Measurements from ENCODE around the gene GPR85. TPM values are rescaled to one million over a fixed set of nuclear protein-coding genes. Genes with fewer than 3 reads are reported as not detected.

Gene GPR85
- total RNA-seq, 1 donor from 2014 or later, result 0.73 TPM

DNA sequence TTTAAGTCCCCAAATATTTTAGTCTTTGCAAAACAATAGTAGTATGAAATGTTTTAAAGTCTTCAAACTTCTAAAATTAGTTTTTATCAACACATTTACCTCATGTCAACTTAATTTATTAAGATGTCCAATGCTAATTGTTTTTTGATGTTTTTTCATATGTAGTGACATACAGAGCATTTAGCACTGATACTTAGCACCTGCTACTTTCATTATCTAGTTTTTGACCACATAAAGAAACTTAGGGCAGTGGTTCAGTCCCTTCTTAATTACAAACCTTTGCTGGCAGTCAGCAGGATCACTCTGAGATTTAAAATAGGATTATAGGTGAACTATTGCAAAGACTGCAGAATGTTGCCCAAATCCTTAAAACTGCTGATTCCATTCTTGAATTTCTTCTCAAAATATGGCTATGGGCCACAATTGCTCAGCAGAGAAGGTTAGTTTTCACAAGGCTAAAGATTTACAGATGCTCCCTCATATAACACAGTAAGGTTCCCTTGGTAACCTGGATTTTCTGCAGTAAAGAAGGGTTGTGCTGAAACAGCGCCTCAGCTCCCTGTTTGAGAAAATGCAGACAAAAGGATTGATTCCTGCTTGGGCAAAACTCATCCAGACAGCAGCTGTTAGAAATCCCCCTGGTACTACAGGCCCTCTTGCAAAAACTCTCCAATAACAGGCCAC is 3.4 kb downstream of the GPR85 start:
- Mint-ChIP-seq H3K4me3 (ENCODE audit: unreplicated experiment) (no peak overlapping the region), H3K9me3 (ENCODE audit: unreplicated experiment) (no peaks in the 10 kb centered on the region), H3K4me1 (ENCODE audit: low read depth, unreplicated experiment) (peaks cover 1% of the 10 kb centered on the region), H3K27ac (ENCODE audit: unreplicated experiment) (no peak overlapping the region), H3K36me3 (ENCODE audit: low read depth, unreplicated experiment) (no peaks in the 10 kb centered on the region), H3K27me3 (ENCODE audit: low read depth, unreplicated experiment) (peaks cover 7% of the 10 kb centered on the region)
- Histone ChIP-seq H3K9ac (ENCODE audit: low read length) (no peak overlapping the region), H3K27me3 (ENCODE audit: insufficient read depth, low read length) (no peaks in the 10 kb centered on the region), H3K4me2 (ENCODE audit: low read length) (no peak overlapping the region), H3K36me3 (ENCODE audit: insufficient read depth, low read length) (no peaks in the 10 kb centered on the region), H3K27ac (ENCODE audit: low read depth, low read length) (no peak overlapping the region), H3K4me3 (ENCODE audit: insufficient read depth, low read depth, low read length) (no peak overlapping the region), H4K20me1 (ENCODE audit: insufficient read depth, low read length) (no peaks in the 10 kb centered on the region), H3K79me2 (ENCODE audit: insufficient read depth, low read length) (no peaks in the 10 kb centered on the region), H2AFZ (ENCODE audit: low read depth, low read length) (no peak overlapping the region), H3K9me3 (ENCODE audit: insufficient read depth, low read depth, low read length) (no peaks in the 10 kb centered on the region), H3K4me1 (ENCODE audit: insufficient read depth, low read length) (peaks cover 8% of the 10 kb centered on the region)
- DNase-seq (ENCODE audit: low read depth) (no peak), FAIRE-seq (no peak)
- TF ChIP-seq, protein P1, sequence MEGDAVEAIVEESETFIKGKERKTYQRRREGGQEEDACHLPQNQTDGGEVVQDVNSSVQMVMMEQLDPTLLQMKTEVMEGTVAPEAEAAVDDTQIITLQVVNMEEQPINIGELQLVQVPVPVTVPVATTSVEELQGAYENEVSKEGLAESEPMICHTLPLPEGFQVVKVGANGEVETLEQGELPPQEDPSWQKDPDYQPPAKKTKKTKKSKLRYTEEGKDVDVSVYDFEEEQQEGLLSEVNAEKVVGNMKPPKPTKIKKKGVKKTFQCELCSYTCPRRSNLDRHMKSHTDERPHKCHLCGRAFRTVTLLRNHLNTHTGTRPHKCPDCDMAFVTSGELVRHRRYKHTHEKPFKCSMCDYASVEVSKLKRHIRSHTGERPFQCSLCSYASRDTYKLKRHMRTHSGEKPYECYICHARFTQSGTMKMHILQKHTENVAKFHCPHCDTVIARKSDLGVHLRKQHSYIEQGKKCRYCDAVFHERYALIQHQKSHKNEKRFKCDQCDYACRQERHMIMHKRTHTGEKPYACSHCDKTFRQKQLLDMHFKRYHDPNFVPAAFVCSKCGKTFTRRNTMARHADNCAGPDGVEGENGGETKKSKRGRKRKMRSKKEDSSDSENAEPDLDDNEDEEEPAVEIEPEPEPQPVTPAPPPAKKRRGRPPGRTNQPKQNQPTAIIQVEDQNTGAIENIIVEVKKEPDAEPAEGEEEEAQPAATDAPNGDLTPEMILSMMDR (IDR thresholded peaks at IDR 0.05; ENCODE audit: insufficient read depth, low read depth, low read length), result no peak
- no peak for TF ChIP-seq EZH2 (IDR thresholded peaks at IDR 0.05; ENCODE audit: insufficient read depth, low read length)

DNA sequence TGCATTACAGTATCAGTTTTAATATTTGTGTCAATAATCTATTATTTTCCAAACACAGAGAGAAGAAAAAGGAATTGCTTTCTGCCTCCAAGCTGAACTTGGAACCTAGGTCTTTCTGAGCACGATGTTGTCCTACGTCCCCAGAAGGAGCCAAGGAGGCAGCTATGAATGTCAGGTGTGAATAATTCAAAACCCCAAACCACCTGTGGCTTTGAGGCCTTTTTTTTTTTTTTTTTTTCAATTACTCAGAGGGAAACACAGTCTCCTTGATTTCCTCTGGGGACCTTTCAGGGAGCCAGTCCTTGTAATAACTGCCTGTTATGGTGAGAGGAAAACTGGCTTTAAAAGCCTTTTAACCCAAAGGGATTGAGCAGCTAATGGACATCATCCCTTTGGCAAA is 8.3 kb downstream of the GPR85 start:
- Histone ChIP-seq H3K4me2 (ENCODE audit: low read length) (no peak overlapping the region), H4K20me1 (ENCODE audit: insufficient read depth, low read length) (no peaks in the 10 kb centered on the region), H3K4me3 (ENCODE audit: insufficient read depth, low read depth, low read length) (no peak overlapping the region), H3K36me3 (ENCODE audit: insufficient read depth, low read length) (no peaks in the 10 kb centered on the region), H3K4me1 (ENCODE audit: insufficient read depth, low read length) (no peaks in the 10 kb centered on the region), H2AFZ (ENCODE audit: low read depth, low read length) (no peak overlapping the region), H3K9me3 (ENCODE audit: insufficient read depth, low read depth, low read length) (no peaks in the 10 kb centered on the region), H3K79me2 (ENCODE audit: insufficient read depth, low read length) (no peaks in the 10 kb centered on the region), H3K27me3 (ENCODE audit: insufficient read depth, low read length) (no peaks in the 10 kb centered on the region), H3K9ac (ENCODE audit: low read length) (no peak overlapping the region), H3K27ac (ENCODE audit: low read depth, low read length) (no peak overlapping the region)
- no peak for TF ChIP-seq EZH2 (IDR thresholded peaks at IDR 0.05; ENCODE audit: insufficient read depth, low read length)
- TF ChIP-seq, protein P1 (IDR thresholded peaks at IDR 0.05; ENCODE audit: insufficient read depth, low read depth, low read length), result no peak
- no peak for FAIRE-seq
- no peak for DNase-seq (ENCODE audit: low read depth)
- Mint-ChIP-seq H3K27ac (ENCODE audit: unreplicated experiment) (no peak overlapping the region), H3K36me3 (ENCODE audit: low read depth, unreplicated experiment) (no peaks in the 10 kb centered on the region), H3K9me3 (ENCODE audit: unreplicated experiment) (no peaks in the 10 kb centered on the region), H3K27me3 (ENCODE audit: low read depth, unreplicated experiment) (peaks cover 16% of the 10 kb centered on the region), H3K4me3 (ENCODE audit: unreplicated experiment) (no peak overlapping the region), H3K4me1 (ENCODE audit: low read depth, unreplicated experiment) (peaks cover 5% of the 10 kb centered on the region)

DNA sequence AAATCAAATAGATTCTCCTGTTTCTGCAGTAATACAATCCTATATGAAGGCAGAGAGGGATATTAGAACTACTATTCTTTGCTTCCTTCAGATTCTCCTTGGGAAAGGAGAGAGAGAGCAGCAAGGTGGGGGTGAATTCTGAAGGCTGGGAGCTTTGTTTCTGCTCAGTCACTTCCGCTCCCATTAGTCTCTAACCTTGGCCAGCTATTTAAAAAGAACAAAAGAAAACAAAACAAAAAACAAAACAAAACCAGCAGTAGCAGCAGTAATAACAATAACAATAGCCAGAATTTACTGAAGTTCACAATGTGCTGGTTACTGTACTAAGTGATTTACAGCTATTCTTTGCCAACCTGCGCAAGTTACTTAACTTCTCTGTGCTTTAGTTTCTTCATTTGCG is 9.9 kb downstream of the GPR85 start:
- no peaks in the 10 kb centered on the region for H4K20me1 ChIP-seq (ENCODE audit: insufficient read depth, low read length)
- no peak overlapping the region for H3K9ac ChIP-seq (ENCODE audit: low read length)
- no peaks in the 10 kb centered on the region for H3K36me3 Mint-ChIP-seq (ENCODE audit: low read depth, unreplicated experiment)
- H3K27me3 ChIP-seq (ENCODE audit: insufficient read depth, low read length), result no peaks in the 10 kb centered on the region
- DNase-seq (ENCODE audit: low read depth) (no peak), FAIRE-seq (no peak)
- no peaks in the 10 kb centered on the region for H3K79me2 ChIP-seq (ENCODE audit: insufficient read depth, low read length)
- H2AFZ ChIP-seq (ENCODE audit: low read depth, low read length), result no peak overlapping the region
- no peak overlapping the region for H3K27ac Mint-ChIP-seq (ENCODE audit: unreplicated experiment)
- H3K27me3 Mint-ChIP-seq (ENCODE audit: low read depth, unreplicated experiment), result peaks cover 16% of the 10 kb centered on the region
- H3K36me3 ChIP-seq (ENCODE audit: insufficient read depth, low read length), result no peaks in the 10 kb centered on the region
- H3K4me3 Mint-ChIP-seq (ENCODE audit: unreplicated experiment), result no peak overlapping the region
- H3K4me2 ChIP-seq (ENCODE audit: low read length), result no peak overlapping the region
- peaks cover 4% of the 10 kb centered on the region for H3K4me1 Mint-ChIP-seq (ENCODE audit: low read depth, unreplicated experiment)
- no peaks in the 10 kb centered on the region for H3K9me3 ChIP-seq (ENCODE audit: insufficient read depth, low read depth, low read length)
- no peak overlapping the region for H3K27ac ChIP-seq (ENCODE audit: low read depth, low read length)
- H3K9me3 Mint-ChIP-seq (ENCODE audit: unreplicated experiment), result no peaks in the 10 kb centered on the region
- no peaks in the 10 kb centered on the region for H3K4me1 ChIP-seq (ENCODE audit: insufficient read depth, low read length)
- TF ChIP-seq, protein P1 (IDR thresholded peaks at IDR 0.05; ENCODE audit: insufficient read depth, low read depth, low read length), result no peak
- no peak for TF ChIP-seq EZH2 (IDR thresholded peaks at IDR 0.05; ENCODE audit: insufficient read depth, low read length)
- no peak overlapping the region for H3K4me3 ChIP-seq (ENCODE audit: insufficient read depth, low read depth, low read length)

Measured in astrocyte (in vitro differentiated cells and primary cell).